PFSK-1 (cell line): ENCODE measurements around the gene OPA1.

Experiments used
- FOXP2 ChIP-seq: optimal IDR thresholded peaks from 2 replicates; pipeline ENCODE3; 2011; ENCODE audit warnings: borderline replicate concordance, control low read depth, inconsistent platforms; ENCODE audit not compliant: insufficient read depth; ENCODE audit errors: extremely low read length, extremely low read depth
- POLR2AphosphoS5 ChIP-seq: IDR thresholded peaks from 2 replicates; pipeline ENCODE4 v1.6.1; 2012; ENCODE audit warnings: low read depth, mild to moderate bottlenecking, control low read depth, low read length, moderate library complexity
- SIN3A ChIP-seq: IDR thresholded peaks from 2 replicates; pipeline ENCODE4 v1.6.1; 2012; ENCODE audit warnings: mild to moderate bottlenecking, low read length, moderate library complexity, borderline replicate concordance; ENCODE audit not compliant: insufficient read depth
- TAF1 ChIP-seq: IDR thresholded peaks from 2 replicates; pipeline ENCODE4 v1.6.1; 2012; ENCODE audit warnings: low read length, control low read depth, borderline replicate concordance; ENCODE audit not compliant: insufficient read depth
- TF ChIP-seq, protein P1 (sequence below), 2 experiments: IDR thresholded peaks; 2 replicates each; pipeline versions ENCODE4 v1.6.1 to v1.8.0; 2011 to 2012; ENCODE audit warnings: low read depth in 2 of 2, low read length in 2 of 2, control low read depth in 1 of 2, inconsistent platforms in 1 of 2, mild to moderate bottlenecking in 1 of 2, moderate library complexity in 1 of 2; ENCODE audit not compliant: insufficient read depth in 1 of 2

The OPA1 gene

DNA sequence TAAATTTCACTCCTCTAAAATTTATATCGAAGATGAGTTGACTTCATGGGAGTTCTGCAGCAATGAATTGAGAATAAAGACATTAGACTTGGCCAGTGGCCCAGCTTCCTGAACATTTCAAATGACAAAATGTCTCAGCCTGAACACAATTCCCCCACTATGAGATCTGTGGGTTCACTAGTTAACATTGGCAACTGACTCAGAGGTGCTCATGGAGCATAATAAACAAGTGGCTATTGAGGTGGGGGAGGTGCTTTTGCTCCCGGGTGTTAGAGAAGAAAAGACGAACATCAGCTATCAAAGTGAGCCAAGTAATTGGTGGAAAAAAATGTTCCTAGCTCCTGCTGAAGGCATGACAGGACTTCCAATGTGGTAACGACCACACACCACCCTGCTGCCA lies 44.6 kb upstream of the OPA1 start:
- no peak for TF ChIP-seq FOXP2
- TF ChIP-seq, protein P1, sequence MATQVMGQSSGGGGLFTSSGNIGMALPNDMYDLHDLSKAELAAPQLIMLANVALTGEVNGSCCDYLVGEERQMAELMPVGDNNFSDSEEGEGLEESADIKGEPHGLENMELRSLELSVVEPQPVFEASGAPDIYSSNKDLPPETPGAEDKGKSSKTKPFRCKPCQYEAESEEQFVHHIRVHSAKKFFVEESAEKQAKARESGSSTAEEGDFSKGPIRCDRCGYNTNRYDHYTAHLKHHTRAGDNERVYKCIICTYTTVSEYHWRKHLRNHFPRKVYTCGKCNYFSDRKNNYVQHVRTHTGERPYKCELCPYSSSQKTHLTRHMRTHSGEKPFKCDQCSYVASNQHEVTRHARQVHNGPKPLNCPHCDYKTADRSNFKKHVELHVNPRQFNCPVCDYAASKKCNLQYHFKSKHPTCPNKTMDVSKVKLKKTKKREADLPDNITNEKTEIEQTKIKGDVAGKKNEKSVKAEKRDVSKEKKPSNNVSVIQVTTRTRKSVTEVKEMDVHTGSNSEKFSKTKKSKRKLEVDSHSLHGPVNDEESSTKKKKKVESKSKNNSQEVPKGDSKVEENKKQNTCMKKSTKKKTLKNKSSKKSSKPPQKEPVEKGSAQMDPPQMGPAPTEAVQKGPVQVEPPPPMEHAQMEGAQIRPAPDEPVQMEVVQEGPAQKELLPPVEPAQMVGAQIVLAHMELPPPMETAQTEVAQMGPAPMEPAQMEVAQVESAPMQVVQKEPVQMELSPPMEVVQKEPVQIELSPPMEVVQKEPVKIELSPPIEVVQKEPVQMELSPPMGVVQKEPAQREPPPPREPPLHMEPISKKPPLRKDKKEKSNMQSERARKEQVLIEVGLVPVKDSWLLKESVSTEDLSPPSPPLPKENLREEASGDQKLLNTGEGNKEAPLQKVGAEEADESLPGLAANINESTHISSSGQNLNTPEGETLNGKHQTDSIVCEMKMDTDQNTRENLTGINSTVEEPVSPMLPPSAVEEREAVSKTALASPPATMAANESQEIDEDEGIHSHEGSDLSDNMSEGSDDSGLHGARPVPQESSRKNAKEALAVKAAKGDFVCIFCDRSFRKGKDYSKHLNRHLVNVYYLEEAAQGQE (IDR thresholded peaks at IDR 0.05; ENCODE audit: insufficient read depth in 1 of 2, low read depth in 2 of 2, low read length in 2 of 2) = no peak
- no peak for TF ChIP-seq TAF1
- no peak for TF ChIP-seq SIN3A
- no peak for TF ChIP-seq POLR2AphosphoS5

DNA sequence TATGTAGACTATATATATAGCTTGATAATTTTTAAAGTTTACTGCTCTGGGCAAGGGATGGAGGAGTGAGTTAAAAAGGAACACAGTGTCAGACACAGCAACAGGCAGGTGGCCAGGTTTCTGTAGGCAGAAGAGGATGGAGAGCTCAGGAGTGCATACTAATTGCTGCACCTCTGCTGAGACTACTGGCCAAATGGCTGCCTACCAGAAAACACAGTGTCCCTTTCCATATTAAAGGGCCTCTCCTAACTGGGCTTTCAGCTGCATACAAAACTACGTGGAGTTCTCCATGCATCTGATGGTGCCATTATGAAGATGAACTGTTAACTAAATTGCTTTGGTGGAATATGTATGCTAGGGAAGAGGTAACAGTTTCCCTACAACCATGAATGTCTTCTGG lies 40.1 kb upstream of the OPA1 start:
- TF ChIP-seq, protein P1 (IDR thresholded peaks at IDR 0.05; ENCODE audit: insufficient read depth in 1 of 2, low read depth in 2 of 2, low read length in 2 of 2) = no peak
- TF ChIP-seq TAF1 (no peak), POLR2AphosphoS5 (no peak), SIN3A (no peak), FOXP2 (no peak)

DNA sequence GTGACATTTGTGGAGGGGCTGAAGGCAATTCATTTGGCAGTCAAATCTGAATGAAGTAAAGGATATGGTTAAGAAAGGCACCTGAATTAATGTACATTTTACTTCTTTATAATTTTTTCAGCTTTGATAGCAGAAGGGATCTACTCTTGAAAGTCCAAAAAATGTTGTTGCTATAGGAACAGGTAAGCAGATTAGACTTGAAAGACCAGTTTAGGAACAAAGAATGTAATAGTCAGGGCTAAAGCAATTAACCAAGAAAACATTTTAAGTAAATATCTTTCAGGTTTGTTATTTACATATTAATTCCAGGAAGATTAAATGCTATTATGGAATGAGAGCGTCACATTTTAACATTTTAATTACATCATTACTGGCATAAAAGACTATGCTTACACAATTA lies 39.4 kb upstream of the OPA1 start:
- TF ChIP-seq FOXP2 (no peak), TAF1 (no peak), POLR2AphosphoS5 (no peak), SIN3A (no peak)
- TF ChIP-seq, protein P1 (IDR thresholded peaks at IDR 0.05; ENCODE audit: insufficient read depth in 1 of 2, low read depth in 2 of 2, low read length in 2 of 2) = no peak

DNA sequence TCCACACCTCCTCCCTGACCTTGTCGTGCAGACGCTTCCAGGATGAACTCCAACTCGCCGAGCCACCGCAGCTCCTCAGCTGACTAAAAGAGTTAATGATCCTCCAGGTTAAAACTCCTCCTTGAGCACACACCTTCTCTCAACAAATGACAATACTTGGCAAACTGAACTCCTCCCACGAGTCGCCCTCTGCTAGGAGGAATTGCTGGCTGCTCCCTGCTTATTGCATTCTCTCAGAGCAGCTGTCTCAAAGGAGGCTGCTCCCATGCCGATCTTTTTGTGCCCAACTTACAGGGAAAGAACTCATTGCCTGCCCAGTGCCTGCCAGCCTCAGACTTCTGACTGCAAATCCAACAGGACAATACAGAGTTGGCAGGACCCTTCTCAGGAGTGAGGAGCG lies 38.2 kb upstream of the OPA1 start, which contains the start of gene ATP13A4:
Gene ATP13A4, minus strand, starts transcription at position 85 of the 400 bp plus-strand sequence. CDS start 96 bp downstream, outside the sequence.
- TF ChIP-seq SIN3A (no peak), POLR2AphosphoS5 (no peak), TAF1 (no peak), FOXP2 (no peak)
- TF ChIP-seq, protein P1 (IDR thresholded peaks at IDR 0.05; ENCODE audit: insufficient read depth in 1 of 2, low read depth in 2 of 2, low read length in 2 of 2) = no peak

DNA sequence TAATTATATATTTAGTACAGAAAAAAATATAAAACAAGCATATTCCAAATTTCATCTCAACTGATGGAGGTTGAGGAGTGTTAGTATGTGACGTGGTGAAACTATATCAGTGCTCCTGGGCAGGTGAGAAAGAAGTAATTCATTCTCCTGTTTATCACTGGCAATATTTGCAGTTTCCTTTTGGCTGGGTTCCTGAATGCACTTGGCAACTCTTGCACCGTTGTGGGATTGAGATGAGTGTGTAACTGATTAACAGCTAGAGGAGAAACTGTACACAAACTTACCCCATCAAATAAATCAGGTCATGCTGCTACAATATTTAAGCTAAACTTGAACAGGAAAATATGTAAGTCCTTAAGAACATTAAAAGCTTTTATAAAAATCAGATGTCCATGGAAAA lies 36.2 kb upstream of the OPA1 start:
- TF ChIP-seq POLR2AphosphoS5 = no peak
- no peak for TF ChIP-seq SIN3A
- no peak for TF ChIP-seq TAF1
- no peak for TF ChIP-seq FOXP2
- TF ChIP-seq, protein P1 (IDR thresholded peaks at IDR 0.05; ENCODE audit: insufficient read depth in 1 of 2, low read depth in 2 of 2, low read length in 2 of 2) = no peak
